ENCODE data around the gene AFF3.

Gene AFF3

DNA sequence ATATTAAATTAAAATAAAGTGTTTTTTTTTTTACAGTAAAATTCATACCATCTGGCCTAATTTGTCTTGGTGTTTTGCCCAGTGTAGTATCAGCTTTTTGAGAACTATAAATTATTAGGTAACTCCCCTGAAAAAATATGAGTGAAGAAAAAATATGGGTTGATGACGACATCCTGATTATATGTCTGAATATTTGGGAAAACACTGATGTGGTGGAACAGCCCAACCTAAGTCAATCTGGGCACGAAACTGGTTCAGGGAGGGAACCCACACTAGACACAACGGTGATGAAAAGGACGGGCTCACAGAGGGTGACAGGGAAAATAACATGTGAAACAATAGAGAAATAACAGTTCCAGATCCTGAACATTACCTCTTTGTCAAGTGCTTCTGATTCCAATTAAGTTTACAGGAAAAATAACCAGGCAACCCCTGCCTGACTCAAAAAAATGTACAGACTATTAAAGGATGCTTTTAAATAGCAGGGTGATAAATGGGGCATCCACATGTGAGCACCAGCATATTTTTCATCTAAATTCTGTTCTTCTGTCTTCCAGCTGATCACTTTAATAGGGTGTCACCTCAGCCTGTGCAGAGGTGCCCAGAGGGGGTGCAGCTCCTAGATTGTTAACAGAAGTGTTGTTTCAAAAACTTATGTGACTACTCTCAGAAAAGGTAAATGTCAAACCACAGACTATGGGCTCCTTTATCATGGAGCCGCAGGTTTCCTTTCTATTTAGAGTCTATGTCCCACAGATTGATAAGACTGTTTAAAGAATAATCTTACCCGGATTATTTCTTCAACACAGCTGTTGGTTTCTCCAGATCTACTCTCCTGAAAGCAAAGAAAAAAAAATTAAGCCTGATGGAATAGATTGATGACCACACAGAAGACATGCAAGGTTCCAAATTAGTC lies 305.4 kb downstream of the AFF3 start:
- no peak for TF ChIP-seq Cebpa-rat (IDR thresholded peaks at IDR 0.05)
- no peaks in the 10 kb centered on the region for H3K27me3 ChIP-seq
- no peak overlapping the region for H3K27ac ChIP-seq
- no peak overlapping the region for H3K9ac ChIP-seq
- no peak overlapping the region for H3K4me3 ChIP-seq
- H3K4me2 ChIP-seq: no peak overlapping the region
- H4K20me1 ChIP-seq: no peaks in the 10 kb centered on the region
- no peaks in the 10 kb centered on the region for H3K4me1 ChIP-seq
- peaks cover 6% of the 10 kb centered on the region for H3K36me3 ChIP-seq
- no peaks in the 10 kb centered on the region for H3K9me3 ChIP-seq

DNA sequence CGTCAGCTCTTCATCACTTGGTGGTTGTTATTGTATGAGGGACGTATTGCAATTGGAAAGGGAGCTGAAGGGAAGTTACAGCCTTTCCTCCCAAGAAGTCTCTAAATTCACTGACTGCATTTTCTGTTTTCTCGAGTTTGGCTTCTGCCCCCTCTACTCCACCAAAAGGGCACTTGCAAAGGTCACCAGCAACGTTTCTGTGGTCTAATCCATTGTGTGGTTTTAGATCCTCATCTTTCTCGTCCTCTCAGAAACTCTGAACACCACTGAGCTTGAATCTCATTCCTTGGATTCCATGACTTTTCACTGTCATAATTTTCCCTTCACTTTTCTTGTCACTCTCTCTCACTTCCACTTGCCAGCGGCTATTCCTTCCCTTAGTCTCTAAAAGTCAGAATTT lies 308.0 kb downstream of the AFF3 start:
- Histone ChIP-seq H3K4me2 (no peak overlapping the region), H4K20me1 (no peaks in the 10 kb centered on the region), H3K27ac (no peak overlapping the region), H3K9me3 (peaks cover 14% of the 10 kb centered on the region; the same call in 1 of the 2 replicates), H3K9ac (no peak overlapping the region), H3K4me1 (no peaks in the 10 kb centered on the region), H3K4me3 (no peak overlapping the region), H3K36me3 (peaks cover 6% of the 10 kb centered on the region), H3K27me3 (no peaks in the 10 kb centered on the region)
- TF ChIP-seq Cebpa-rat (IDR thresholded peaks at IDR 0.05): no peak

DNA sequence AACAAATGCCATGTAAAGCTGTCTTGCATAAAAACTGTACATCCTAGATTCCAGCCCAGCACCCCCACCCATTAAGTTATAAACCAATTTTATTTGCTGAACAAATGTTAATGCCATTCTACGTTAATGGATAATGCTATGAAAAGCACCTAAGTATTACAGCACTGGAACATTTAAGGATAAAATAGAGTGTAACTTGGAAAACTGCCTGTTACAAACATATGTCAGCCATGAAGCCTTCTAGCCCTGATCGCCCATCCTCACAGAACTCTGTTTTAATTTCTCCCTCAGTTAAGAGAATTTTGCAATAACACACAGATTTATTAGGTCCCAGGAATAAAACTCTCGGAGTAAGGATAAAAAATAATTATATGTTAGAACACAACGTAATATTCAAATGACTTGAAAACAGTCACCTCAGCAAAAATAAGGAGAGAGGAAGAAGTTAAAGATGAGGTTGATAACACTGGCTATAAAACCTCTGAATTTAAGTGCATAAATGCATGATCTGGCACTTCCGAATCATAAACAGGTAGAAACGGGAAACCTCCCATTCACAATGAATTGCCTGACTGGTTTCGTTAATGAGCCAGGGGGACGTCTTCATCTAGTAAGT lies 308.7 kb downstream of the AFF3 start:
- Histone ChIP-seq H3K27ac (no peak overlapping the region), H3K9me3 (peaks cover 19% of the 10 kb centered on the region; the same call in 1 of the 2 replicates), H3K27me3 (no peaks in the 10 kb centered on the region), H3K4me1 (peaks cover under 1% of the 10 kb centered on the region), H3K4me2 (no peak overlapping the region), H3K36me3 (peaks cover 6% of the 10 kb centered on the region), H4K20me1 (no peaks in the 10 kb centered on the region), H3K4me3 (no peak overlapping the region), H3K9ac (no peak overlapping the region)
- no peak for TF ChIP-seq Cebpa-rat (IDR thresholded peaks at IDR 0.05)

DNA sequence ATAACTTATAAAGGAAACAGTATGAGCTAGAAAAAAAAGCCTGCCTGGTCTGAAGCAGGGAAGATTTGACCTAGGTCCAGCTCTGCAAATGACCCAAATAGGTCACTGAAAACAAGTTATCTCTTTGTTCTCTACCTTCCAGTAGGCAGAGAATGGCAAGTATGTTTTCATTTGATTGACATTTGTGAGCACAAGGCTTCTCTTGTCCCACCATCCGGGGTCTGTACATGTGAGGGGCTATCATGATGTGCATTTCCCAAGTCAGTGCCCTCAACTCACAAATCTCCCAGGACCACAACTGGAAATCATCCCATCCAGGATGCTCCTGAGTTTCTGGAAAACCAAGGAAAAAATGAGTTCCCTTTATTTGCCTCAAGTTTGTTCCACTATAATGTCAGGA lies 309.5 kb downstream of the AFF3 start:
- no peak overlapping the region for H3K27ac ChIP-seq
- H3K36me3 ChIP-seq: peaks cover 6% of the 10 kb centered on the region
- H3K9ac ChIP-seq: no peak overlapping the region
- no peaks in the 10 kb centered on the region for H4K20me1 ChIP-seq
- no peak overlapping the region for H3K4me2 ChIP-seq
- no peaks in the 10 kb centered on the region for H3K27me3 ChIP-seq
- H3K9me3 ChIP-seq: peaks cover 23% of the 10 kb centered on the region; the same call in 1 of the 2 replicates
- peaks cover 8% of the 10 kb centered on the region for H3K4me1 ChIP-seq
- no peak overlapping the region for H3K4me3 ChIP-seq
- no peak for TF ChIP-seq Cebpa-rat (IDR thresholded peaks at IDR 0.05)

DNA sequence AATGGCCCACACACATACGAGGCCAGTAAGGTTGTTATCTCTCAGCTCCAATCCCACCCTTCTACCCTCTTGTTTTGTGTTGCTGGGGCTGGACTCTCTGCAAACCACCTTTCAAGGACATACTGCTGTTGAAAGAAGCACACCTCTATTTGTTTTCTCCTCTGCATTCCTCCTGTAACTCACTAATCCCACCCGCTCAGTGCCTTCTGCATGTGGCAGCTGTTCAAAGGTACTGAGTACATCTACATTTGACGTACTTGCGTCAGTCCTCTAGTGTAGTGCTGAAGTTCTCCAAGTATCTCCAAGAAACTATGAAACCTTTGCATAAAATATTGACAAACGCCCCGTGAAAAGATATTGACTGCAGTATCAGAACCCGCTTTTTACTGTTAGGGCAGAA lies 310.6 kb downstream of the AFF3 start:
- no peak overlapping the region for H3K9ac ChIP-seq
- no peak for TF ChIP-seq Cebpa-rat (IDR thresholded peaks at IDR 0.05)

DNA sequence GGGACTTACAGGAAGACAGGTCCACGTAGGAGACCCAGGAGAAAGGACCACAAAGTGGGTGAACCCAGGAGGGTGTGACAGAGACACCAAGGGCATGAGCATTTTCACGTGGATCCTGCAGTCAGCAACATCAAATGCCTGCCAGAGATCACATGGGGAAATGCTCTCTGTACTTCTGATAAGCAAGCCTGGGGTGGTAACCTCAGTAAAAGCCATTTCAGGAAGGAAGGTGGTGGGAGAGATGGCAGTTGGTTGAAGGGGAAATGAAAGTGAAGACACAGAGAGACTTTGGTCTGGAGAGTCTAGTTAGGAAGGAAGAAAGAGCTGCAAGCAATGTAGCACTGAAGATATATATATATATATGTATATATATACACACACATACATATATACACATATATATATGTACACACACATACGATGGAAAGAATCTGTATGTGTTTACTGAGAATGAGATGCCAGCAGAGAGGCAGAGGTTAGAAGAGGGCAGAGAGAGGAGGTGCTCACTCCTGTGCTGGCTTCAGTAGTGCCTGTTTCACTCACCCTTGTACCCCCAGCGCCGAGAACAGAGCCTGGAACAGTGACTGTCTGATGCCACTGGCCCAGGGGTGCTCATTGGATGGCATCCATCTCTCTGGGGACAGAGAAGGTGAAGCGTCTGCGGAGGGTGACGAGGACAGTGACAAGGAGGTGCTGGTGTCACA lies 314.9 kb downstream of the AFF3 start:
- peak overlapping the region; percentile 53; the same call in 1 of the 2 replicates for H3K9ac ChIP-seq
- H3K27ac ChIP-seq: peak overlapping the region; percentile 85
- no peaks in the 10 kb centered on the region for H4K20me1 ChIP-seq
- TF ChIP-seq Cebpa-rat (IDR thresholded peaks at IDR 0.05): no peak
- peak overlapping the region; percentile 77 for H3K4me2 ChIP-seq
- H3K27me3 ChIP-seq: no peaks in the 10 kb centered on the region
- peak overlapping the region; percentile 22; the same call in 1 of the 2 replicates for H3K4me3 ChIP-seq
- H3K36me3 ChIP-seq: no peaks in the 10 kb centered on the region
- H3K9me3 ChIP-seq: peaks cover 23% of the 10 kb centered on the region; the same call in 1 of the 2 replicates
- peaks cover 34% of the 10 kb centered on the region for H3K4me1 ChIP-seq

More for the DNA sequence above, 310.6 kb downstream of the AFF3 start:
- Histone ChIP-seq H3K4me3 (no peak overlapping the region), H3K4me2 (no peak overlapping the region), H3K27me3 (no peaks in the 10 kb centered on the region), H3K27ac (no peak overlapping the region), H3K36me3 (peaks cover 6% of the 10 kb centered on the region), H4K20me1 (no peaks in the 10 kb centered on the region), H3K9me3 (peaks cover 23% of the 10 kb centered on the region; the same call in 1 of the 2 replicates), H3K4me1 (peaks cover 20% of the 10 kb centered on the region)

DNA sequence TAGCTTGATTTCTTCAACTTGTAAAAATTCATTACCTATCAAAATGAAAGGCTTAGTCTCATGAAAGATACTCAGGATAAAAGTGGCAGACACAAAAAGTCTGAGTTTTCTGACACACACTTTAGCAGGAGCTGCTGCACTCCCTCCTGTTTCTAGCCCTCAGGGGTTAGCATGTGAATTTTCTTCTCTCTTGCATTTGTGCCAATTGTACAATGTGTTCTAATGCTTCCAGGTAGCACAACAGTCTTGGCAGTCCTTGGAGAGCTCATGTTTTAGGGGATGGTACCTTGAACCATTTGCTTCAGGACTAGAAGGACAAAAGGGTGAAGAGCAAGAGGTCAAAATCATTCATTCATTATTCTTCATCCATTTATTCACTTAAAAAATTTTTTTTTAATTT lies 316.8 kb downstream of the AFF3 start:
- H3K4me1 ChIP-seq: peaks cover 35% of the 10 kb centered on the region
- no peak overlapping the region for H3K9ac ChIP-seq
- no peaks in the 10 kb centered on the region for H3K36me3 ChIP-seq
- peaks cover 20% of the 10 kb centered on the region; the same call in 1 of the 2 replicates for H3K9me3 ChIP-seq
- H3K4me2 ChIP-seq: no peak overlapping the region
- no peak overlapping the region for H3K27ac ChIP-seq
- no peaks in the 10 kb centered on the region for H4K20me1 ChIP-seq
- no peak for TF ChIP-seq Cebpa-rat (IDR thresholded peaks at IDR 0.05)
- H3K4me3 ChIP-seq: no peak overlapping the region
- no peaks in the 10 kb centered on the region for H3K27me3 ChIP-seq

DNA sequence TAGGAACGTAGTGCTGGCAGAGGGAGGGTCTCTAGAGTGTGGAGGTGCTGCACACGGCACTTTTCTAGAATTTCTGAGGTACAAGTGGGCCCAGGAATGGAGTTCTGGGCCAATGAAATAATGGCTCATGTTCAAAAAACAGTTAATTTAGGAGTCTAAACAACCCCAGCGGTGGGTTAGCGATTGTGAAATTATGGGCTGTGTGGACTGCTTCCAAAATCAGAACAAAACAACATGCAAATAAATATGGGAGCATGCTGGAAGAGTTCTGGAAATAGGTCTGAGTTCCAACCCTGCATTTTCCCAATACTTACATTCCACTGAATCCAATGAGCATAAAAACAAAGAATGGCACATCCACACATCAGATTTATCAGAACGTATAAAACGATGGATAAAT lies 317.6 kb downstream of the AFF3 start:
- TF ChIP-seq Cebpa-rat (IDR thresholded peaks at IDR 0.05): no peak
- Histone ChIP-seq H4K20me1 (no peaks in the 10 kb centered on the region), H3K27ac (no peak overlapping the region), H3K4me3 (no peak overlapping the region), H3K4me1 (peaks cover 35% of the 10 kb centered on the region), H3K9me3 (peaks cover 12% of the 10 kb centered on the region; the same call in 1 of the 2 replicates), H3K9ac (no peak overlapping the region), H3K27me3 (no peaks in the 10 kb centered on the region), H3K4me2 (no peak overlapping the region), H3K36me3 (no peaks in the 10 kb centered on the region)

DNA sequence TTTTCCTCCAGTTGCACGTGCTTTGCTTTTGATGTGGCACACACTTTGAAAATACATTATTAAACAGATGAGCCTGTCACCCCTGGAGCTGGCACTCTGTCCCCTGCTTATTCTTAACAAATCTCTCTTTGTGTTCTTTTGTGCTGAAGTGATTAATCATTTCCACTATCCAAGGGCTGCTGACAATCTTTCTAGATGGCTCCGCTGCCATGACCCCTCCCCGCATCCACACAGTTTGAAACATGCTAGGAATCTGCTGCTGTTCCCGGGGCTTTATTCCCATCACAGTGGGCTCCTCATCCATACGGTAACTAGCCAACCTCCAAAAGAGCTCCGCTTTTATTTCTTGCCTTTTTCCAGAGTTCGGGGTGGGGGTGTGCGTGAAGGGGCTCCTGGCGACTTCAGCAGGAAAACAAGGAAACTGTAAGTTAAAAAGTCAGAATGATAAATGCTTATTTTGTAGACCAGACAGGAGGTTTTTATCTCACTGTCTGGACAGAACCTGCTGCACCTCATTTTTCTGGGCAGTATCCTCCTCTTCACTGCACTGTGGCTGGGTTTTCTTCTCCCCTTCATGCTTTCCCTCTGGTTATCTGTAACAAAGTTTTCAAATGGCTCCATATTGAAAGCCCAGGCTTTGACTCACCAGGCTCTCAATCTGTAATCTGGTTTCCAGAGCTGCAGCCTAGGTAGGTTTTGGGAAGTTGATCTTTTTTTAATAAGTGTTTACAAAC lies 319.7 kb downstream of the AFF3 start:
- Histone ChIP-seq H3K27ac (no peak overlapping the region), H3K9me3 (no peaks in the 10 kb centered on the region), H3K4me2 (peak overlapping the region; percentile 0; the same call in 1 of the 2 replicates), H3K9ac (no peak overlapping the region), H3K4me1 (peaks cover 24% of the 10 kb centered on the region), H3K27me3 (no peaks in the 10 kb centered on the region), H3K4me3 (no peak overlapping the region), H3K36me3 (no peaks in the 10 kb centered on the region), H4K20me1 (no peaks in the 10 kb centered on the region)
- no peak for TF ChIP-seq Cebpa-rat (IDR thresholded peaks at IDR 0.05)

Data from BLaER1 (cell line).